ENCODE measurements around the gene ADGB. TPM values are rescaled to one million over a fixed set of nuclear protein-coding genes. Genes with fewer than 3 reads are reported as not detected.

Gene ADGB
- total and polyA plus RNA-seq, 9 of the 15 experiments (the other 6 are each of a cell fraction or from before 2014, with no cell fraction given) = not detected

GRCh38 chr6:146598772-146599405, at the start of gene ADGB (continued):
- TF ChIP-seq NR2C2 (CRISPR knock-in tag; IDR thresholded peaks at IDR 0.05) = no peak
- no peak for TF ChIP-seq NR2C2 (tag; IDR thresholded peaks at IDR 0.05)
- no peak for TF ChIP-seq HNRNPLL (IDR thresholded peaks at IDR 0.05; ENCODE audit: low read depth, low read length, poor library complexity, severe bottlenecking)
- no peak for TF ChIP-seq CBFA2T2 (conservative IDR thresholded peaks at IDR 0.05)
- TF ChIP-seq BMI1 (IDR thresholded peaks at IDR 0.05; ENCODE audit: low read length) = peak; percentile 67; the same call in 1 of the 2 replicates
- TF ChIP-seq CXXC5 (CRISPR knock-in tag; IDR thresholded peaks at IDR 0.05) = peak; percentile 68
- TF ChIP-seq EGR1 (conservative IDR thresholded peaks at IDR 0.05) = peak; percentile 90
- no peak for TF ChIP-seq CLOCK (CRISPR knock-in tag; IDR thresholded peaks at IDR 0.05; ENCODE audit: borderline replicate concordance)
- peak; percentile 40; the same call in 1 of the 2 replicates for TF ChIP-seq RB1 (IDR thresholded peaks at IDR 0.05; ENCODE audit: low read depth)
- peak; percentile 25 to 68; a peak in 2 of 4 replicates for TF ChIP-seq MAZ (CRISPR knock-in tag; conservative IDR thresholded peaks at IDR 0.05 in 1 of 2, IDR thresholded peaks at IDR 0.05 in 1 of 2)
- TF ChIP-seq TFAP4 (CRISPR knock-in tag; IDR thresholded peaks at IDR 0.05; ENCODE audit: borderline replicate concordance) = peak; percentile 46; the same call in 1 of the 2 replicates
- TF ChIP-seq RAD21 (CRISPR knock-in tag; conservative IDR thresholded peaks at IDR 0.05 in 1 of 2, IDR thresholded peaks at IDR 0.05 in 1 of 2) = 0 out of 4 replicates have a peak, but pooled peaks have one; percentile 7 to 16
- TF ChIP-seq THRB (CRISPR knock-in tag; conservative IDR thresholded peaks at IDR 0.05) = no peak
- TF ChIP-seq NCOA2 (IDR thresholded peaks at IDR 0.05; ENCODE audit: partially characterized antibody in 2 of 2) = no peak
- TF ChIP-seq ERF (CRISPR knock-in tag; IDR thresholded peaks at IDR 0.05) = no peak
- TF ChIP-seq TEAD1 (CRISPR knock-in tag; IDR thresholded peaks at IDR 0.05) = 0 out of 4 replicates have a peak, but pooled peaks of 1 of the 2 experiments have one; percentile 29
- no peak for TF ChIP-seq HDAC2 (IDR thresholded peaks at IDR 0.05)
- TF ChIP-seq RFX1 (IDR thresholded peaks at IDR 0.05) = peak; percentile 90
- peak in 1 of 2 experiments; percentile 41; a peak in 1 of 4 replicates for TF ChIP-seq SIN3A (IDR thresholded peaks at IDR 0.05; ENCODE audit: borderline replicate concordance in 2 of 2, control insufficient read depth in 1 of 2, low read depth in 2 of 2, low read length in 2 of 2)
